ENCODE measurements around the gene DDX19B. TPM values are rescaled to one million over a fixed set of nuclear protein-coding genes. Genes with fewer than 3 reads are reported as not detected.
"Not testable (repeated sequence)": the region's sequence is repeated elsewhere in the genome, so short reads cannot be mapped to it uniquely, and the experiment has no call there.

Gene DDX19B
- total RNA-seq, 2 donors from 2014 or later: 22.3 to 25.6 TPM

- intact Hi-C loops (cut with DNase I): no loop called here
Observed at GRCh38 chr16:70271696-70272095, 27.3 kb upstream of the DDX19B start.

DNA sequence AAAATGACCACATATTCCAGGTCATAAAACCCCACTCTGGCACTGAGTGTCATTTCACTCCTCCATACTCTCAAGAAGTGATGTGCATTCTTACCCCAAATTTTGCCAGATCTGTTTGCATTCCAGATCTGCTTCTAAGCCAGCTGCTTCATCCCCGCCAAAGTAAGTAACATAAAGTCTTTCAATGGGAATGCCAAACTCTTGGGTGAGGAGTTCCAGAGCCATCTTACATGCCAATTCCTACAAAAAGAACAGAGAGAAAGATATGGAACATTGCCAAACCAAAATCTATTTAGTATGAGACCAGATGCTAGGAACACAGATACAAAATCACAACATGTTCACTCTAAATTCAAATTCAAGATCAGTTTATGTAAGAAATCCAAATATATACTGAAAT lies 22.6 kb upstream of the DDX19B start:
- H3K27ac ChIP-seq: no peak overlapping the region
- no peak overlapping the region for H3K4me3 ChIP-seq
- no peaks in the 10 kb centered on the region for H3K4me1 ChIP-seq
- intact Hi-C loops (cut with DNase I): no loop called here
- H3K36me3 ChIP-seq: peaks cover 28% of the 10 kb centered on the region
- no peaks in the 10 kb centered on the region for H3K27me3 ChIP-seq
- no peaks in the 10 kb centered on the region for H3K9me3 ChIP-seq
- H3K9ac ChIP-seq (ENCODE audit: low read depth in 2 of 2, low read length in 2 of 2): no peak overlapping the region
- TF ChIP-seq CTCF (IDR thresholded peaks at IDR 0.05): no peak
- DNase-seq: no peak

More at GRCh38 chr16:70271696-70272095, 27.3 kb upstream of the DDX19B start:
- no peak overlapping the region for H3K4me3 ChIP-seq
- H3K9ac ChIP-seq (ENCODE audit: low read depth in 2 of 2, low read length in 2 of 2): no peak overlapping the region
- H3K27ac ChIP-seq: no peak overlapping the region
- DNase-seq: no peak
- H3K36me3 ChIP-seq: peaks cover 18% of the 10 kb centered on the region
- H3K9me3 ChIP-seq: no peaks in the 10 kb centered on the region
- no peak for TF ChIP-seq CTCF (IDR thresholded peaks at IDR 0.05)
- H3K27me3 ChIP-seq: no peaks in the 10 kb centered on the region
- H3K4me1 ChIP-seq: no peaks in the 10 kb centered on the region

- Histone ChIP-seq H3K9ac (ENCODE audit: low read depth in 2 of 2, low read length in 2 of 2) (peak overlapping the region in 1 of 2 donors; percentile 12), H3K4me3 (peak overlapping the region; percentile 81)
- H3K27me3 ChIP-seq; H3K27ac ChIP-seq; H3K4me1 ChIP-seq; H3K9me3 ChIP-seq; intact Hi-C loops (cut with DNase I); DNase-seq; H3K36me3 ChIP-seq: not testable (repeated sequence)
Observed at GRCh38 chr16:70287304-70287971, 11.5 kb upstream of the DDX19B start.

GRCh38 chr16:70289229-70290094 lies 9.5 kb upstream of the DDX19B start, which contains the start of gene AARS1:
AARS1 (minus strand) TSS chr16:70289506; CDS start chr16:70282763, 6,743 bp downstream.
- no peaks in the 10 kb centered on the region for H3K9me3 ChIP-seq

GRCh38 chr16:70290949-70291519 lies 8.0 kb upstream of the DDX19B start:
- H3K9me3 ChIP-seq: no peaks in the 10 kb centered on the region

More at GRCh38 chr16:70289229-70290094, 9.5 kb upstream of the DDX19B start, which contains the start of gene AARS1:
- intact Hi-C loops (cut with DNase I): loop anchor here (5.0 kb wide), 1 partner anchor 58 kb away; the partner anchor contains the start of gene DDX19A
- Histone ChIP-seq H3K4me1 (peaks cover 2% of the 10 kb centered on the region), H3K4me3 (peak within 1 kb of the TSS; percentile 81), H3K36me3 (no peaks in the 10 kb centered on the region), H3K9ac (ENCODE audit: low read depth in 2 of 2, low read length in 2 of 2) (peak within 1 kb of the TSS; percentile 84 to 96), H3K27me3 (no peaks in the 10 kb centered on the region), H3K27ac (peak within 1 kb of the TSS; percentile 92)
- no peak for TF ChIP-seq CTCF (IDR thresholded peaks at IDR 0.05)
- peak; percentile 98 for DNase-seq

DNA sequence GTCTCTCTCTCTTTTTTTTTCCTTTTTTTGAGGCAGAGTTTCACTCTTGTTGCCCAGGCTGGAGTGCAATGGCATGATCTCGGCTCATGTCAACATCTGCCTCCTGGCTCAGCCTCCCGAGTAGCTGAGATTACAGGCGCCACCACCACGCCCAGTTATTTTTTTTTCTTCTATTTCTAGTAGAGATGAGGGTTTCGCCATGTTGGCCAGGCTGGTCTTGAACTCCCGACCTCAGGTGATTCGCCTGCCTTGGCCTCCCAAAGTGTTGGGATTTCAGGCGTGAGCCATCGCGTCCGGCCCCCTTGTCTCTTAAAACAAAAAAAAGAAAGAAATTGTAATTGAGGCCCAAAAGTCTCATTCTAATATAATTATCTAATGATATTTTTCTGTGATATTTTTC lies 6.8 kb upstream of the DDX19B start:
- not testable (repeated sequence) for H3K4me1 ChIP-seq; DNase-seq; H3K27ac ChIP-seq; H3K4me3 ChIP-seq; H3K27me3 ChIP-seq; H3K9me3 ChIP-seq; H3K9ac ChIP-seq (ENCODE audit: low read depth in 2 of 2, low read length in 2 of 2); H3K36me3 ChIP-seq
- intact Hi-C loops (cut with DNase I): loop anchor here (5.0 kb wide), 1 partner anchor 55 kb away; the partner anchor contains the start of gene DDX19A

More at GRCh38 chr16:70290949-70291519, 8.0 kb upstream of the DDX19B start:
- Histone ChIP-seq H3K27me3 (no peaks in the 10 kb centered on the region), H3K4me3 (no peak overlapping the region), H3K4me1 (no peaks in the 10 kb centered on the region), H3K9ac (ENCODE audit: low read depth in 2 of 2, low read length in 2 of 2) (no peak overlapping the region), H3K27ac (no peak overlapping the region), H3K36me3 (no peaks in the 10 kb centered on the region)
- intact Hi-C loops (cut with DNase I): loop anchor here (5.0 kb wide), 1 partner anchor 56 kb away; the partner anchor contains the start of gene DDX19A
- DNase-seq: no peak
- TF ChIP-seq CTCF (IDR thresholded peaks at IDR 0.05): no peak
